B cell (primary cell): ENCODE results near the gene ALDH3A1. TPM values are rescaled to one million over a fixed set of nuclear protein-coding genes. Genes with fewer than 3 reads are reported as not detected.

Experiments
- ATAC-seq: fragments of 200-7000 bp; cut with Tn5 transposase; one replicate; pipeline ENCODE4 v1.10.0; 2021; ENCODE audit warnings: low read depth, mild to moderate bottlenecking, moderate number of reproducible peaks, moderate library complexity
- CTCF ChIA-PET: fragments of 350-600 bp; sonication (Branson Sonifier 250); formaldehyde crosslinking; loops from one replicate; lab custom pipeline; 2021; ENCODE audit warnings: antibody characterized with exemption, inconsistent platforms; lab: Charles Lee
- POLR2A ChIA-PET: fragments of 350-600 bp; sonication (Branson Sonifier 250); formaldehyde crosslinking; loops from one replicate; lab custom pipeline; 2021; ENCODE audit warnings: antibody characterized with exemption; lab: Charles Lee
- DNase-seq: peaks from one replicate; pipeline ENCODE4 v3.0.0; 2013
- H2AFZ ChIP-seq: 2 replicates; pipeline ENCODE4 v1.6.1; 2012; ENCODE audit warnings: mild to moderate bottlenecking, low read depth, low read length; ENCODE audit not compliant: insufficient read depth, poor library complexity, severe bottlenecking
- H3K27ac ChIP-seq, 2 donors: 1 replicate in 1 of 2; 2 replicates in 1 of 2; pipeline ENCODE4 v1.5.1; 2012 to 2013; ENCODE audit warnings: low read length in 2 of 2, mild to moderate bottlenecking in 2 of 2, moderate library complexity in 1 of 2
- H3K27me3 ChIP-seq, 4 experiments: fragments of 200-600 bp in 1 of 4; sonication (generic) in 1 of 4; replicated peaks in 1 of 4; 1 replicate in 2 of 4; 2 replicates in 2 of 4; pipeline versions ENCODE4 v1.6.1 to v1.7.0; 2013 to 2016; ENCODE audit warnings: low read length in 3 of 4, mild to moderate bottlenecking in 2 of 4, mixed read lengths in 1 of 4, moderate library complexity in 1 of 4; ENCODE audit not compliant: insufficient read depth in 4 of 4, control insufficient read depth in 3 of 4; ENCODE audit errors: control extremely low read depth in 1 of 4
- H3K36me3 ChIP-seq, 2 experiments: replicated peaks in 1 of 2; 1 replicate in 1 of 2; 2 replicates in 1 of 2; pipeline versions ENCODE4 v1.6.1 to v1.7.1; 2013; ENCODE audit warnings: low read length in 1 of 2; ENCODE audit not compliant: insufficient read depth in 2 of 2, control insufficient read depth in 1 of 2; ENCODE audit errors: control extremely low read depth in 1 of 2, extremely low read depth in 1 of 2
- H3K4me1 ChIP-seq, 2 donors: fragments of 200-600 bp in 1 of 2; sonication (generic) in 1 of 2; 1 replicate in 1 of 2; 2 replicates in 1 of 2; pipeline versions ENCODE4 v1.5.1 to v1.6.1; 2013 to 2017; ENCODE audit warnings: low read length in 2 of 2; ENCODE audit not compliant: control insufficient read depth in 2 of 2, insufficient read depth in 2 of 2
- H3K4me2 ChIP-seq: replicated peaks from 2 replicates; pipeline ENCODE3; 2012; ENCODE audit warnings: mild to moderate bottlenecking, low read depth, low read length; ENCODE audit not compliant: poor library complexity, severe bottlenecking
- H3K4me3 ChIP-seq, 5 experiments: fragments of 200-600 bp in 1 of 5; sonication (generic) in 1 of 5; 1 replicate in 3 of 5; 2 replicates in 2 of 5; pipeline versions ENCODE4 v1.5.1 to v1.7.0; 2011 to 2016; ENCODE audit warnings: low read length in 4 of 5, mild to moderate bottlenecking in 4 of 5, low read depth in 2 of 5, control low read depth in 1 of 5, moderate library complexity in 1 of 5; ENCODE audit not compliant: insufficient read depth in 1 of 5; ENCODE audit errors: control extremely low read depth in 1 of 5, extremely low read depth in 1 of 5
- H3K79me2 ChIP-seq: fragments of 200-600 bp; sonication (generic); one replicate; pipeline ENCODE4 v1.6.0; 2016; ENCODE audit warnings: low read length; ENCODE audit not compliant: control insufficient read depth, insufficient read depth
- H3K9ac ChIP-seq: fragments of 200-600 bp; sonication (generic); 2 replicates; pipeline ENCODE4 v1.6.1; 2017; ENCODE audit warnings: mild to moderate bottlenecking, low read length, moderate library complexity
- H3K9me3 ChIP-seq, 3 donors: one replicate each; pipeline versions ENCODE4 v1.6.1 to v1.7.1; 2013; ENCODE audit warnings: low read length in 2 of 3; ENCODE audit not compliant: control insufficient read depth in 2 of 3, insufficient read depth in 1 of 3; ENCODE audit errors: control extremely low read depth in 1 of 3
- H4K20me1 ChIP-seq: 2 replicates; pipeline ENCODE4 v1.6.0; 2012; ENCODE audit warnings: mild to moderate bottlenecking, low read length; ENCODE audit not compliant: insufficient read depth, control insufficient read depth, poor library complexity, severe bottlenecking
- H3K27ac Mint-ChIP-seq: one replicate; pipeline ENCODE4 v1.8.0; 2021; ENCODE audit warnings: mixed read lengths
- H3K27me3 Mint-ChIP-seq: one replicate; pipeline ENCODE4 v1.8.0; 2021; ENCODE audit warnings: mixed read lengths
- H3K4me1 Mint-ChIP-seq: one replicate; pipeline ENCODE4 v1.8.0; 2021; ENCODE audit warnings: mixed read lengths
- H3K4me3 Mint-ChIP-seq: one replicate; pipeline ENCODE4 v1.8.0; 2021; ENCODE audit warnings: mixed read lengths
- H3K9me3 Mint-ChIP-seq: one replicate; pipeline ENCODE4 v1.8.0; 2022; ENCODE audit warnings: mixed read lengths; ENCODE audit not compliant: insufficient read depth
- CTCF ChIP-seq: fragments of 200-600 bp; IDR thresholded peaks from one replicate; pipeline ENCODE4 v1.8.0; 2022; ENCODE audit warnings: antibody characterized with exemption, mild to moderate bottlenecking
- EZH2 ChIP-seq: IDR thresholded peaks from 2 replicates; pipeline ENCODE4 v1.6.1; 2012; ENCODE audit warnings: borderline replicate concordance, low read depth, mild to moderate bottlenecking, moderate library complexity, low read length; ENCODE audit not compliant: insufficient read depth, poor library complexity, severe bottlenecking
- WGBS: methylation state at CpG from one replicate; pipeline ENCODE4 v1.1.5; 2013; ENCODE audit warnings: missing lambda C conversion rate; ENCODE audit not compliant: insufficient coverage; 5-methylcytosine and 5-hydroxymethylcytosine counted together
- intact Hi-C: fragments of 100-400 bp; cut with micrococcal nuclease; formaldehyde crosslinking; loops from one replicate; pipeline ENCODE4 v1.10.0; 2022
- polyA plus RNA-seq: library from polyadenylated mRNA; depleted of rRNA; stranded (reverse); fragments of >200 nt; gene quantifications from 2 replicates; pipeline ENCODE4 v1.2.3, GENCODE V29; 2012
- total RNA-seq, 2 donors: library from RNA; stranded (reverse); fragments of 120-200 nt in 1 of 2; gene quantifications; 1 replicate in 1 of 2; 2 replicates in 1 of 2; pipeline versions ENCODE4 v1.2.3 to v1.2.4, GENCODE V29; 2013 to 2022

The ALDH3A1 gene
- total and polyA plus RNA-seq, 2 donors (not counting 1 experiment from before 2014, with no cell fraction given): not detected

- no peak overlapping the region for H3K4me3 ChIP-seq
- no peak overlapping the region for H3K27ac ChIP-seq
- DNase-seq (no peak), ATAC-seq (no peak)
- POLR2A ChIA-PET: no interaction called here
- peaks cover 3% of the 10 kb centered on the region for H3K27me3 Mint-ChIP-seq
- no peak overlapping the region for H3K27ac Mint-ChIP-seq
- H3K4me1 Mint-ChIP-seq: peaks cover 6% of the 10 kb centered on the region
- peaks cover 6% of the 10 kb centered on the region in 2 donors for H3K4me1 ChIP-seq
- intact Hi-C loops: no loop called here
- H3K9ac ChIP-seq: no peak overlapping the region
- H3K9me3 Mint-ChIP-seq: no peaks in the 10 kb centered on the region
- no peaks in the 10 kb centered on the region for H4K20me1 ChIP-seq
- H3K79me2 ChIP-seq: no peaks in the 10 kb centered on the region
- H3K9me3 ChIP-seq: no peaks in the 10 kb centered on the region
- CTCF ChIA-PET: interaction anchor here (1.1 kb wide), 1 partner anchor 47 kb away, joined by 4 read pairs; no protein-coding TSS in a partner anchor
- no peak overlapping the region for H3K4me3 Mint-ChIP-seq
- H3K27me3 ChIP-seq: no peaks in the 10 kb centered on the region
- H3K36me3 ChIP-seq: no peaks in the 10 kb centered on the region
- no peak overlapping the region for H2AFZ ChIP-seq
- WGBS: 96% methylated on average over 22 of the region's 23 CpGs
- TF ChIP-seq CTCF (no peak), EZH2 (no peak)
- H3K4me2 ChIP-seq: no peak overlapping the region
Observed at GRCh38 chr17:19719355-19720209, 28.5 kb downstream of the ALDH3A1 start.
